Measurements from ENCODE around the gene KCNAB1. TPM values are rescaled to one million over a fixed set of nuclear protein-coding genes. Genes with fewer than 3 reads are reported as not detected.

KCNAB1 gene
- total RNA-seq, 2 experiments from 2014 or later, result not detected

DNA sequence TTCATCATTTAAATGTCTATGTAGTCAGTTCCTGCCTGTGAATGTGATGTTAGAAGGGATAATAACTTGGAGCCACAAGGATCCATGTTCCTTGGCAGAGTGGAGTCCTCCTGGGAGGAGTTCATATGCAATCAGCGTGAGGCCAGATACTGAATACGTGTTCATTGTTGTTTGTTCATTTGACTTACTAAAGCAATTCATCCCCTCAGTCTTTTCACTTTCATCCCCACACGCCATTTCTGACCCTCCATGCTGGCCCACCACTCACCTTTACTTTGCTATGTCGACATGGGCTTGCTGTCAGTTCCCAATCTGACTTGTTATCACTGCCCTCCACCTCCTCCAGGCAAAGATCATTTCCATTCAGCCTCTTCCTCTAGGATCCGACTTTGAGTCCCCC is 342.7 kb downstream of the KCNAB1 start:
- Histone ChIP-seq H3K27ac (ENCODE audit: low read depth, low read length, poor library complexity, severe bottlenecking) (no peak overlapping the region), H2AFZ (ENCODE audit: low read length) (no peak overlapping the region), H4K20me1 (ENCODE audit: insufficient read depth, low read length) (no peaks in the 10 kb centered on the region), H3K9me3 (ENCODE audit: low read length) (no peaks in the 10 kb centered on the region), H3K79me2 (ENCODE audit: insufficient read depth, low read depth, low read length) (no peaks in the 10 kb centered on the region), H3K9me2 (ENCODE audit: insufficient read depth, low read length) (no peaks in the 10 kb centered on the region), H3K36me3 (ENCODE audit: insufficient read depth, low read length) (no peaks in the 10 kb centered on the region), H3K4me3 (ENCODE audit: low read depth, low read length, poor library complexity, severe bottlenecking) (no peak overlapping the region), H3K4me1 (ENCODE audit: insufficient read depth, low read length, poor library complexity, severe bottlenecking) (no peaks in the 10 kb centered on the region), H3K4me2 (ENCODE audit: low read length) (no peak overlapping the region)
- no TSS peak for BruUV-seq (replicated peaks)
- TF ChIP-seq EZH2phosphoT487 (IDR thresholded peaks at IDR 0.05; ENCODE audit: borderline replicate concordance, low read depth, low read length) (no peak), CTCF (conservative IDR thresholded peaks at IDR 0.05; ENCODE audit: low read length) (no peak)
- intact Hi-C loops (cut with micrococcal nuclease; ENCODE audit: unreplicated experiment), result no loop called here
- DNase-seq (ENCODE audit: low spot score), result no peak
- ChIA-PET POLR2A (no interaction called here), CTCF (ENCODE audit: unreplicated experiment) (no interaction called here)

GRCh38 chr3:156465194-156465593 is 344.8 kb downstream of the KCNAB1 start:
- ChIA-PET POLR2A (interaction anchor here (0.6 kb wide), 1 partner anchor 14 kb away, joined by 3 read pairs; no protein-coding TSS in a partner anchor), CTCF (ENCODE audit: unreplicated experiment) (no interaction called here)
- intact Hi-C loops (cut with micrococcal nuclease; ENCODE audit: unreplicated experiment), result no loop called here
- no peak overlapping the region for H2AFZ ChIP-seq (ENCODE audit: low read length)
- BruUV-seq (replicated peaks), result no TSS peak
- H4K20me1 ChIP-seq (ENCODE audit: insufficient read depth, low read length), result no peaks in the 10 kb centered on the region
- no peak for DNase-seq (ENCODE audit: low spot score)
- no peak overlapping the region for H3K27ac ChIP-seq (ENCODE audit: low read depth, low read length, poor library complexity, severe bottlenecking)
- TF ChIP-seq EZH2phosphoT487 (IDR thresholded peaks at IDR 0.05; ENCODE audit: borderline replicate concordance, low read depth, low read length) (no peak), CTCF (conservative IDR thresholded peaks at IDR 0.05; ENCODE audit: low read length) (no peak)
- H3K79me2 ChIP-seq (ENCODE audit: insufficient read depth, low read depth, low read length), result no peaks in the 10 kb centered on the region
- no peak overlapping the region for H3K4me3 ChIP-seq (ENCODE audit: low read depth, low read length, poor library complexity, severe bottlenecking)
- H3K9me2 ChIP-seq (ENCODE audit: insufficient read depth, low read length), result no peaks in the 10 kb centered on the region
- no peaks in the 10 kb centered on the region for H3K9me3 ChIP-seq (ENCODE audit: low read length)
- H3K36me3 ChIP-seq (ENCODE audit: insufficient read depth, low read length), result no peaks in the 10 kb centered on the region
- H3K4me2 ChIP-seq (ENCODE audit: low read length), result no peak overlapping the region
- no peaks in the 10 kb centered on the region for H3K4me1 ChIP-seq (ENCODE audit: insufficient read depth, low read length, poor library complexity, severe bottlenecking)

DNA sequence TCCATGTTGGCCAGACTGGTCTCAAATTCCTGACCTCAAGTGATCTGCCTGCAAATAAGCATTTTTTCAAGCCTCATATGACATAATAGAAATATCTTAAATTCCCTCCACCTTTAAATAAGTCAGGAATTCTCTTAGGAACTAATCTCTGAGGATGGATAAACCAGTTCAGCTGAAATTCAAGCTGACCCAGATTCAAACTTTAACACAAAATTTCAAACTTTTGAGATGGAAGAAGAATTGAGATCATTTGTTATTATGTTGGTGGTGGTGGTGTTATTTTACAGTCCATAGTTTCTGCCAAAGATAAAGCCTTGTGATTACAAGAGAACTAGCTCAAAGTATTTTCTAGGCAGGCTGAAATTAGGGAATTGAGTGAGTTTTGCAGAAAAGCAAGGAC is 349.1 kb downstream of the KCNAB1 start:
- no peak overlapping the region for H3K4me2 ChIP-seq (ENCODE audit: low read length)
- ChIA-PET CTCF (ENCODE audit: unreplicated experiment) (no interaction called here), POLR2A (interaction anchor here (1.5 kb wide), 1 partner anchor 15 kb away, joined by 4 read pairs; no protein-coding TSS in a partner anchor)
- no peak for DNase-seq (ENCODE audit: low spot score)
- no peaks in the 10 kb centered on the region for H3K9me3 ChIP-seq (ENCODE audit: low read length)
- H3K4me1 ChIP-seq (ENCODE audit: insufficient read depth, low read length, poor library complexity, severe bottlenecking), result no peaks in the 10 kb centered on the region
- H4K20me1 ChIP-seq (ENCODE audit: insufficient read depth, low read length), result no peaks in the 10 kb centered on the region
- no peaks in the 10 kb centered on the region for H3K36me3 ChIP-seq (ENCODE audit: insufficient read depth, low read length)
- H3K4me3 ChIP-seq (ENCODE audit: low read depth, low read length, poor library complexity, severe bottlenecking), result no peak overlapping the region
- no peaks in the 10 kb centered on the region for H3K79me2 ChIP-seq (ENCODE audit: insufficient read depth, low read depth, low read length)
- no peak overlapping the region for H3K27ac ChIP-seq (ENCODE audit: low read depth, low read length, poor library complexity, severe bottlenecking)
- no peak overlapping the region for H2AFZ ChIP-seq (ENCODE audit: low read length)
- no peaks in the 10 kb centered on the region for H3K9me2 ChIP-seq (ENCODE audit: insufficient read depth, low read length)
- TF ChIP-seq CTCF (conservative IDR thresholded peaks at IDR 0.05; ENCODE audit: low read length), result no peak
- no peak for TF ChIP-seq EZH2phosphoT487 (IDR thresholded peaks at IDR 0.05; ENCODE audit: borderline replicate concordance, low read depth, low read length)
- BruUV-seq (replicated peaks), result no TSS peak
- intact Hi-C loops (cut with micrococcal nuclease; ENCODE audit: unreplicated experiment), result no loop called here

Data from OCI-LY7 (cell line).